AG09309 (cell line): Measurements from ENCODE around the gene NIP7.

Experiments
- DNase-seq: peaks from one replicate; pipeline ENCODE4 v3.0.0-alpha.2; 2010; ENCODE audit warnings: low read depth
- H3K4me3 ChIP-seq: 2 replicates; pipeline ENCODE4 v1.5.1; 2011; ENCODE audit warnings: mild to moderate bottlenecking, low read depth, low read length, moderate library complexity; ENCODE audit not compliant: control insufficient read depth
- CTCF ChIP-seq: IDR thresholded peaks from 2 replicates; pipeline ENCODE4 v1.5.1; 2011; ENCODE audit warnings: mild to moderate bottlenecking, low read depth, low read length, inconsistent platforms; ENCODE audit not compliant: insufficient read depth, control insufficient read depth; ENCODE audit errors: missing control alignments

NIP7 gene

GRCh38 chr16:69384974-69385373 lies 45.4 kb downstream of the NIP7 start:
- no peak for TF ChIP-seq CTCF
- no peak for DNase-seq
- peak overlapping the region; percentile 51 for H3K4me3 ChIP-seq

GRCh38 chr16:69386596-69386995 lies 47.0 kb downstream of the NIP7 start:
- H3K4me3 ChIP-seq: no peak overlapping the region
- DNase-seq: no peak

More at GRCh38 chr16:69386596-69386995, 47.0 kb downstream of the NIP7 start:
- no peak for TF ChIP-seq CTCF
